Transverse colon (tissue), 4 donors: Measurements from ENCODE around the gene NUCB2.

Source experiments
- CTCF ChIP-seq, 5 experiments: fragments of 200-600 bp in 3 of 5; fragments of 450-650 bp in 2 of 5; sonication (generic) in 3 of 5; IDR thresholded peaks; 1 replicate in 2 of 5; 2 replicates in 3 of 5; pipeline ENCODE4 v1.5.1; 2016 to 2017; ENCODE audit warnings: antibody characterized with exemption in 5 of 5, inconsistent platforms in 3 of 5, mild to moderate bottlenecking in 2 of 5, moderate library complexity in 1 of 5
- EP300 ChIP-seq: sonication (generic); formaldehyde crosslinking; IDR thresholded peaks from one replicate; pipeline ENCODE4 v1.6.1; 2017; ENCODE audit warnings: antibody characterized with exemption, low read depth
- POLR2A ChIP-seq: fragments of 450-650 bp; IDR thresholded peaks from one replicate; pipeline ENCODE4 v1.6.1; 2016; ENCODE audit warnings: antibody characterized with exemption, mild to moderate bottlenecking, moderate library complexity
- POLR2AphosphoS5 ChIP-seq, 3 donors: sonication (generic); formaldehyde crosslinking; IDR thresholded peaks; one replicate each; pipeline ENCODE4 v1.6.1; 2016; ENCODE audit warnings: antibody characterized with exemption in 3 of 3

DNA sequence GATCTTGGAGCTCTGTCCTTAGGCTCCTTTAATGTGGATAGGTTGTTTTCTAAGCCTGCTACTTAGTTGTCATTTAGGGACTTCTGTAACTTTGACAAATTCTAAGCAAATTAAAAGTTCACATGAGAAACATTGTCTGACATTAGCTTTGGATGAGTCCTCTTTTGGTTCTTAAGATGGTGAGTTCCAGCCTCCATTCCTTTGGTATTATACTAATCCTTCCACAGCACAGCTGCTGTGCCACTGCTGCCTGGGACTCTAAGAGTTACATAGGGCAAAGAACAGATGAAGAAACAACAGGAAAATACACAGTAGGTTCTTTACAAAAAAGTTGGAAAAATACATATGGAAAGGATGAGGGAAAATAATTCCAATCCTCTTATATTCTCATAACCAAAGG lies 43.4 kb upstream of the NUCB2 start:
- no peak for TF ChIP-seq EP300
- no peak for TF ChIP-seq CTCF (IDR thresholded peaks at IDR 0.05)
- no peak for TF ChIP-seq POLR2AphosphoS5 (IDR thresholded peaks at IDR 0.05)
- no peak for TF ChIP-seq POLR2A
